Measurements from ENCODE around the gene KRTAP10-4.
"Not testable (repeated sequence)": the region's sequence is repeated elsewhere in the genome, so short reads cannot be mapped to it uniquely, and the experiment has no call there.

KRTAP10-4 gene

GRCh38 chr21:44535963-44536362, 37.6 kb upstream of the KRTAP10-4 start:
- no peak for DNase-seq

- no peak for DNase-seq
These were observed 35.3 kb upstream of the KRTAP10-4 start for GRCh38 chr21:44537930-44538911.

- no peak for DNase-seq
These were observed 34.5 kb upstream of the KRTAP10-4 start for GRCh38 chr21:44539046-44539445.

GRCh38 chr21:44539991-44540666, 33.4 kb upstream of the KRTAP10-4 start, which contains the start of gene KRTAP10-1:
Gene KRTAP10-1 (minus strand): TSS chr21:44540195. CDS start chr21:44540150, 45 bp downstream.
- DNase-seq, result no peak

DNA sequence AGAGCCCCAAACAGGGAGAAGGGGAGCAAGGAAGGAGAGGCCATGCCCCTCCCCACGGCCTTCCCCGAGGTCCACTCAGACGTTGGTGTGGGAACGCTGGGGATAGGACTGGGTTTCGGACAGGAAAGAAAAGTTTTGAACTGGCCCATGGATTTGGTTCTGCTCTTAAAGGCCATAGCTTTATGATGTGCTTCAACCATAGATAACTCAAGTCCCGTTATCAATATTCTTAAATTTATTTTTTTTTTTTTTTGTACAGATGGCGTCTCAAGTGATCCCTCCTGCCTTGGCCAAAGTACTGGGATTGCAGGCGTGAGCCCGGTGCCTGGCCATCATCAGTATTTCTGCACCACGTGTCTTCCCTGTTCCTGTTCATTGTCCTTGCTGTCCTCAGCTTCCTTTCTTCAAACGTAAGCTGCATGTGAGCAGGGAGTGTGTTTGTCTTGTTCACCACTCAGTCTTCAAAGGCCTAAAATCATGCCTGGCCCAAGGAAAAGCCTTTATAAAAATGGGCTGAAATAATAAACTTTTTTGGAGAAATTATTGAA, 32.7 kb upstream of the KRTAP10-4 start:
- DNase-seq, result no peak

DNA sequence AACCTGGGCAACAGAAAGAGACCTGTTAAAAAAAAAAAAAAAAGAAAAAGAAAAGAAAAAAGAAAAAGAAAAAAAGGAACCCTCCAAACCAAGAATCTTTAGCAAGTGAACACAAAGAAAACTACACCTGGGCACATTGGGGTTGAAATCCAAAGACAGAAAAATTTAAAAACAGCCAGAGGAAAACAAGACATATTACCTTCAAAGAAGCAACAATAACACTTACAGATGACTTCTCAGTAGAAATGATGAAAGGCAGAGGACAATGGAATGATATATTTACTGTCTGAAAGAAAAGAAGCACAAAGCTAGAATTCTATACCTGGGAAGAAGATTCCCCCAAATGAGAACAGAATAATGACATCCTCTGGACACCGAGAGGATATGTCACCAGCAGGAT, 30.8 kb upstream of the KRTAP10-4 start:
- DNase-seq, result no peak

DNA sequence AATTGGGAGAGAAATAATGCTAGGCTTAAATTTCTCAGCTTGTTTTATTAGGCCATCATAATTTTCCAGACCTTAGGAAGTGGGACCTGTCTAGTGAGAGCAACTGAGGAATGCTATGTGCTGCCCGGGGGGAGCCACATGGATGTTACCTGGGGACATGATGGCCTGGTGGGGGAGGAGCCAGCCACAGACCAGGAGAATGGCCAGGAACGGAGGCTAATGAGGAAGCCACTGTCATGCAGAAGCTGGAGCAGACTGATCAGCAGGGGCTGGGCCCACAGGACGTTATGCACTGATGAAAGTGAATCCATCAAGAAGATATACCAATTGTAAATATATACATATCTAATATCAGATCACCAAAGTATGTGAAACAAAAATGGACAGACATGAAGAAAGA, 29.0 kb upstream of the KRTAP10-4 start:
- DNase-seq, result no peak

DNA sequence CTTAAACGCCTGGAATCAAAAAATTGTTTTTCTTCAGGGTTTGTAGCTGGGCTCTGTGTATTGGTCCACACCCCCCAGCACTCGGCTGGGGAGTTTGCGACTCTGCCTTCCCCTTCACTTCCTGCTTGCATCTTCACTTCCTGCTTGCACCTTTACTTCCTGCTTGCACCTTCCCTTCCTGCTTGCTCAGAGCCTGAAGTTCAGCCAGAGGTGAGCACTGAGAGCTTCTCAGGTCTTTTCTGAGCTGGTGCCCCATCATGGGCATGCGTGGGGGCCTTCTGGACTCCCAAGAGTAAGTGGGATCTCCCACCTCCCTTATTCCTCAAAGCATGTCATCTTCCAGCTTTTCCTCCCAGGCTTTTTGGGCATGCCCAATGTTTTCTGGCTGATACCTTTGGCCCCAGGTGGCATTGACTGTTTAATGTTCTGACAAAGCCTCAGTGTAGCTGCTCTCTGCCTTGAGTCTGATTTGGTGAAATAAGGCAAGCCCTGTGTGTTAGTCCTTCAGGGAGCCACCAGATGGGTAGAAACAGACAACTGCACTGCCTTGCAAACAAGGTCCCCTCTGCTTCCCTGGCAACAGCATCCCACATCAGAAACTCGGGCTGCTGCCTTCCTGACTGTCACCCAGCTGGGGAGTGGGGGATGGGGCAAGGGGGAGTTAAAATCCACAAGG, 25.7 kb upstream of the KRTAP10-4 start:
- no peak for DNase-seq

DNA sequence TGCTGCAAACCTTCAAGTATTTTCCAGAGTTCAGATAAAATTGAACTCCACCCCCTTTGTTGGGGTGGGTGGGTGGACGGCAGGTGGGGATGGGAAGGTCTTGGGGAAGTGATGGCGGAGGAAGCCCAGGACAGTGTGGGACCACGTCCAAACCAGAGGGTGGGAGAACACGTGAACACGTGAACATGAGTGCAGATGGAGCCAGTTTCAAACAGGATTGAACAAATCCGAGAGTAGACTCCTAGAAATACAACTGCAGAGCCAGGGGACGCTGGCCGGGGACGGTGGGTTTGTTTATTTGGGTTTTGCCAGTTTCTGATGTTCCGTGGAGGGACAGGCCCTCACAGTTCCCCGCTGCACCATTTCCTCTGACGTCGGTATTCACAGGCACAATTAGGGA, 25.1 kb upstream of the KRTAP10-4 start:
- no peak for DNase-seq

- no peak for DNase-seq
These were observed 24.6 kb upstream of the KRTAP10-4 start for GRCh38 chr21:44548922-44549321.

DNA sequence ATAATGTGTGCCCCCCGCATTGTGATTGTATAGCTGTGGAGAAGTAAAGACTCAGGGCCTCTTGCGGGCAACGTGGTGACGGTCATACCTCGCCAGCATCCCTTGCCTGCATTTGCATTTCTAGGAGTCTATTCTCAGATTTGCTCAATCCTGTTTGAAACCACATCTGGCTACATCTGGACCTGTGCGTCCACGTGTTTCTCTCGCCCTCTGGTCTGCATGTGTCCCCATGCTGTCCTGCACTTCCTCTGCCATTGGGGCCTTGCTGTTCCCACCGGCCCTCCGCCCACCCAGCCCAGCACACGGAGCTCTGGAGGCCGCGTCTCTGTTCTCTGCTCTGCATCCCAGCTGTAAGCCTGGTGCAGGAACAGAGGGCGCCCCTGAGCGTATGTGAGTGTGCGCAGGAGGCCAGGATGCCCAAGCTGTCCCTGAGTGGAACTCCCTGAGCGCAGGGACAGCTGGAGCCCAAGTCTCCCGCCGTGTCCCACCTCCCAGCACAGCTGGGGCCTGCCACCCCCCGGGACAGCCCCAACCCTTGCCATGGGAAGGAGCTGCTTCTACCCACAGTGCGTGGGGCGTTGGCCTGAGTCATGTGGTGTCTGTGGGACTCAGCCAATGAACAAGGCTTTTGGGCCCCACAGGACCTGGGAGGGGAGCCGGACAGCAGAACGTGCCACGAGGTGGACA, 23.9 kb upstream of the KRTAP10-4 start:
- peak in 1 of 2 experiments; percentile 75 for DNase-seq

DNA sequence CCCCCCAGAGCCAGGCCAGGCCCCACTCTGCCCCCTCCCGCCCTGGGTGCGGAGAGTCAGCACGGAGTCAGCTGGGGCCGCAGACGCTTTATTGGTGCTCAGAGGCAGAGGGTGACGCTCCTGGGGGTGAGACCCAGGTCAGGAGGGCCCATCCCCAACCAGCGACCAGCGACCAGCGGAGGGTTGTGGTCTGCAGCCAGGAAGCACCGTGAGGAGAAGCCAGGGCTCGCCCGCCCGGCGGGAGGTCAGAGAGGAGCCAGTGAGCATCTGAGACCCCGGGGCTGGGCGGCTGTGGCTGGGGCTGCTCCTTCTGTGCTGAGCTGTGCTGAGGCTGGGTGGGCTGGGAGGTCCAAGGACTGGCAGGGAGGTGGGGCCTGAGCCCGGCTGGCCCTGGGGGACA, 23.2 kb upstream of the KRTAP10-4 start:
- not testable (repeated sequence) for DNase-seq

GRCh38 chr21:44550807-44551206, 22.7 kb upstream of the KRTAP10-4 start:
- DNase-seq, result no peak

- DNase-seq, result peak in 1 of 2 experiments; percentile 26
These were observed 22.1 kb upstream of the KRTAP10-4 start, which contains the start of gene KRTAP10-2 for GRCh38 chr21:44551340-44551961. Gene KRTAP10-2 (minus strand): TSS chr21:44551505. CDS start chr21:44551458, 47 bp downstream.

DNA sequence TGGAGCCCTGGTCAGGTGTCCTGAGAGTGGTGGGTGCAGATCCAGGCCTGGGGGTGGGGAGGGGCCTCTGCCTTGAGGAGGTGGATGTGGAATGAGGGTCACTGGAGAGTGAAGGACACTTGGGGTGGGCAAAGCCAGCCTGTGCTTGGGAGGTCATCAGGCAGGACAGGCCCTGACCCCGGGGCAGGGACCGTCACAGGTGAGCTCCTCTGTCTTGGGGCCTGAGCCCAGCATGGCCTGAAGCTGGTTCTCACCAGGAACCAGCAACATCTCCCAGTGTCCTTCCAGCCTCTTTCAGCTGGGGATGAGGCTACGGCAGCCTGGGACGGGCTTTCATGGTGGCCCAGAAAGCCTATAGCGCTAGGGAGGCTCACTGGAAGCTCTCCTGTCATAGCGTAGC, 21.4 kb upstream of the KRTAP10-4 start:
- DNase-seq, result no peak

DNA sequence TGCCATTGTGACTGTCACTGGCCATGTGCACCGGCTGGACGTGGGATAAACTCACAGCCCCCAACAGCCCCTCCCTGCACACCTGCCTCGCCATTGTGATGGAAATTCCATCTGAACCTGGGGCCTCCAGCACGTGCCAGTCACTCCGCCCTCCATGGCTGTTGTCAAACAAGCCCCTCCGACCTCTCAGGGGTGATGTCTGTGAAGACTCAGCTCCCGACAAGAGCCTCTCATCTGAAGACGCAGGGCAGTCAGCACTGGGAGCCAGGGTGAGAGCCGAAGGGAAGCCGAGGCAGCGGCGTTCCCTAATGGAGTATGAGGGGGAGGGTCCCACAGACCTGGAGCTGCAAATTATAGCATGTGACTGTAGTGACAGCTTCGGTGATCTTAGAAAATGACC, 20.8 kb upstream of the KRTAP10-4 start:
- DNase-seq, result no peak

- no peak for DNase-seq
These were observed 18.2 kb upstream of the KRTAP10-4 start for GRCh38 chr21:44555200-44555875.

GRCh38 chr21:44556879-44557278, 16.6 kb upstream of the KRTAP10-4 start:
- no peak for DNase-seq

GRCh38 chr21:44557491-44558328, 15.8 kb upstream of the KRTAP10-4 start:
- no peak for DNase-seq

GRCh38 chr21:44558329-44558675, 15.2 kb upstream of the KRTAP10-4 start:
- peak in 1 of 2 experiments; percentile 8 for DNase-seq
